SK-N-SH (cell line): ENCODE results near the gene CIAO3. TPM values are rescaled to one million over a fixed set of nuclear protein-coding genes. Genes with fewer than 3 reads are reported as not detected.

Experiments
- CTCF ChIA-PET: fragments of 300-600, 350-600 bp; formaldehyde crosslinking; extraction: SDS; loops from one replicate; lab custom pipeline; 2021; lab: Yijun Ruan, JAX
- POLR2A ChIA-PET: fragments of 350-600 bp; sonication (Branson Sonifier 250); formaldehyde crosslinking; extraction: SDS; loops from one replicate; lab custom pipeline; 2020; ENCODE audit warnings: antibody characterized with exemption, inconsistent platforms; lab: Yijun Ruan, JAX
- DNase-seq: peaks from one replicate; pipeline ENCODE4 v3.0.0; 2012
- H2AFZ ChIP-seq: fragments of 200-600 bp; sonication (generic); 2 replicates; pipeline ENCODE4 v1.8.1; 2016; ENCODE audit warnings: antibody characterized with exemption, mild to moderate bottlenecking, low read depth
- H3F3A ChIP-seq: fragments of 200-600 bp; sonication (generic); replicated peaks from 2 replicates; pipeline ENCODE3; 2016; ENCODE audit warnings: antibody characterized with exemption, mild to moderate bottlenecking; ENCODE audit not compliant: insufficient read depth
- H3K27ac ChIP-seq, 2 experiments: fragments of 200-500 bp in 1 of 2; fragments of 200-600 bp in 1 of 2; sonication (Bioruptor generic) in 1 of 2; sonication (generic), shearing (Covaris generic) in 1 of 2; 2 replicates each; pipeline versions ENCODE4 v1.5.1 to v1.6.1; 2014 to 2016; ENCODE audit warnings: low read depth in 2 of 2, inconsistent platforms in 1 of 2, low read length in 1 of 2, mild to moderate bottlenecking in 1 of 2, mixed read lengths in 1 of 2
- H3K27me3 ChIP-seq: fragments of 200-600 bp; sonication (generic), shearing (Covaris generic); 2 replicates; pipeline ENCODE4 v1.6.1; 2016; ENCODE audit warnings: mixed run types; ENCODE audit not compliant: insufficient read depth
- H3K36me3 ChIP-seq, 2 experiments: fragments of 200-500 bp in 1 of 2; fragments of 200-600 bp in 1 of 2; sonication (Bioruptor generic) in 1 of 2; sonication (generic) in 1 of 2; replicated peaks in 1 of 2; 2 replicates each; pipeline versions ENCODE3 to v1.5.1; 2014 to 2016; ENCODE audit warnings: low read length in 1 of 2, mild to moderate bottlenecking in 1 of 2; ENCODE audit not compliant: insufficient read depth in 2 of 2, control insufficient read depth in 1 of 2
- H3K4me1 ChIP-seq, 2 experiments: fragments of 200-500 bp in 1 of 2; fragments of 200-600 bp in 1 of 2; sonication (Bioruptor generic) in 1 of 2; sonication (generic), shearing (Covaris generic) in 1 of 2; 2 replicates each; pipeline versions ENCODE4 v1.5.1 to v1.6.1; 2014 to 2016; ENCODE audit warnings: low read depth in 1 of 2, low read length in 1 of 2, mixed run types in 1 of 2; ENCODE audit not compliant: insufficient read depth in 2 of 2, control insufficient read depth in 1 of 2
- H3K4me2 ChIP-seq: fragments of 200-600 bp; sonication (generic), shearing (Covaris generic); 2 replicates; pipeline ENCODE4 v1.6.1; 2017; ENCODE audit warnings: mixed run types
- H3K4me3 ChIP-seq, 2 experiments: fragments of 200-500 bp in 1 of 2; fragments of 200-600 bp in 1 of 2; sonication (Bioruptor generic) in 1 of 2; sonication (generic), shearing (Covaris generic) in 1 of 2; 2 replicates each; pipeline versions ENCODE4 v1.5.1 to v1.8.1; 2014 to 2016; ENCODE audit warnings: low read depth in 2 of 2, inconsistent platforms in 1 of 2, low read length in 1 of 2, mild to moderate bottlenecking in 1 of 2, mixed read lengths in 1 of 2, moderate library complexity in 1 of 2
- H3K79me2 ChIP-seq: fragments of 200-600 bp; sonication (generic); 2 replicates; pipeline ENCODE4 v1.8.1; 2017; ENCODE audit warnings: mild to moderate bottlenecking; ENCODE audit not compliant: insufficient read depth
- H3K9ac ChIP-seq: fragments of 200-600 bp; sonication (generic); 2 replicates; pipeline ENCODE4 v1.6.1; 2017; ENCODE audit warnings: mixed run types
- H3K9me2 ChIP-seq: fragments of 200-600 bp; sonication (generic); 2 replicates; pipeline ENCODE4 v1.6.1; 2017; ENCODE audit warnings: mixed run types
- H3K9me3 ChIP-seq: fragments of 200-600 bp; sonication (generic); 2 replicates; pipeline ENCODE4 v1.6.1; 2017; ENCODE audit warnings: mixed run types, mild to moderate bottlenecking, moderate library complexity
- H4K20me1 ChIP-seq: fragments of 200-600 bp; sonication (generic); 2 replicates; pipeline ENCODE4 v1.6.1; 2017; ENCODE audit warnings: mild to moderate bottlenecking, mixed run types; ENCODE audit not compliant: insufficient read depth
- FOSL2 ChIP-seq: IDR thresholded peaks from 2 replicates; pipeline ENCODE4 v1.4.0; 2012; ENCODE audit warnings: low read depth, mild to moderate bottlenecking, moderate library complexity, borderline replicate concordance
- FOXJ3 ChIP-seq: sonication (generic); formaldehyde crosslinking; IDR thresholded peaks from 2 replicates; pipeline ENCODE4 v1.5.1; 2020; ENCODE audit warnings: mild to moderate bottlenecking, missing genetic modification reagents
- FOXM1 ChIP-seq: IDR thresholded peaks from 2 replicates; pipeline ENCODE4 v1.4.0; 2012; ENCODE audit warnings: low read depth, mild to moderate bottlenecking
- MAX ChIP-seq: IDR thresholded peaks from 2 replicates; pipeline ENCODE4 v1.4.0; 2012; ENCODE audit warnings: low read depth
- MEF2A ChIP-seq: IDR thresholded peaks from 2 replicates; pipeline ENCODE4 v1.4.0; 2012; ENCODE audit warnings: low read depth, borderline replicate concordance
- POLR2AphosphoS5 ChIP-seq: IDR thresholded peaks from 2 replicates; pipeline ENCODE4 v1.6.1; 2012; ENCODE audit warnings: low read depth, low read length
- RAD21 ChIP-seq: IDR thresholded peaks from 2 replicates; pipeline ENCODE4 v1.6.1; 2012; ENCODE audit warnings: mild to moderate bottlenecking, low read length
- USF1 ChIP-seq: IDR thresholded peaks from 2 replicates; pipeline ENCODE4 v1.4.0; 2012; ENCODE audit warnings: low read depth, borderline replicate concordance
- WGBS: methylation state at CpG from one replicate; pipeline ENCODE4 v1.1.6; 2017; ENCODE audit warnings: low lambda C conversion rate; 5-methylcytosine and 5-hydroxymethylcytosine counted together
- polyA plus RNA-seq, 3 experiments: library from polyadenylated mRNA; depleted of rRNA; stranded (reverse); fragments of >200 nt; gene quantifications; 2 replicates each; pipeline ENCODE4 v1.2.3, GENCODE V29; 2012

The CIAO3 gene
- polyA plus RNA-seq, 1 of the 3 experiments (the other 2 are of a cell fraction): 14.4 TPM

- POLR2A ChIA-PET: interaction anchor here (0.9 to 2.2 kb wide), 4 partner anchors 47 to 431 kb away, joined by 3 to 18 read pairs (median 4); partner anchors contain the start of genes ANTKMT and CIAO3
- peak within 1 kb of the TSS in 1 of 2 experiments; percentile 76; a peak in 2 of 4 replicates for H3K27ac ChIP-seq
- 7% methylated on average over 6 of the region's 45 CpGs for WGBS
These were observed 47.2 kb upstream of the CIAO3 start, which contains the start of gene RPUSD1 for GRCh38 chr16:787978-788398. RPUSD1 (minus strand) TSS chr16:788381; CDS start chr16:787737, 644 bp downstream.

GRCh38 chr16:787321-787966, 46.6 kb upstream of the CIAO3 start:
- no peaks in the 10 kb centered on the region for H3K9me3 ChIP-seq
- ChIA-PET POLR2A (interaction anchor here (1.0 to 2.2 kb wide), 3 partner anchors 47 to 79 kb away, joined by 3 to 18 read pairs (median 4); partner anchors contain the start of genes ANTKMT and CIAO3), CTCF (interaction anchor here (1.1 to 8.9 kb wide), 4 partner anchors 67 to 268 kb away, joined by 4 to 127 read pairs (median 38); partner anchors contain the start of genes ANTKMT and METRN)
- H3K4me1 ChIP-seq: peaks cover 0 to 27% of the 10 kb centered on the region in 2 experiments; a peak in 1 of 4 replicates
- H3F3A ChIP-seq: no peaks in the 10 kb centered on the region
- H3K27me3 ChIP-seq: 0 out of 2 replicates have a peak, but pooled peaks cover 8% of the 10 kb centered on the region
- peak overlapping the region; percentile 84 to 91 for H3K4me3 ChIP-seq
- no peak overlapping the region for H2AFZ ChIP-seq
- H3K4me2 ChIP-seq: peak overlapping the region; percentile 100
- 82% methylated on average over 14 of the region's 47 CpGs for WGBS
- H3K27ac ChIP-seq: peak overlapping the region in 1 of 2 experiments; percentile 76; a peak in 2 of 4 replicates
- H3K9me2 ChIP-seq: no peaks in the 10 kb centered on the region
- H3K79me2 ChIP-seq: peaks cover 31% of the 10 kb centered on the region
- DNase-seq: no peak
- H3K9ac ChIP-seq: peak overlapping the region; percentile 83
- peaks cover 23% of the 10 kb centered on the region; the same call in 1 of the 2 replicates for H4K20me1 ChIP-seq
- TF ChIP-seq MEF2A (no peak), FOXJ3 (CRISPR knock-in tag) (no peak), USF1 (no peak), FOSL2 (no peak), MAX (no peak), RAD21 (no peak)
- peaks cover 0 to 16% of the 10 kb centered on the region in 2 experiments for H3K36me3 ChIP-seq

More at GRCh38 chr16:787978-788398, 47.2 kb upstream of the CIAO3 start, which contains the start of gene RPUSD1:
- peak within 1 kb of the TSS; percentile 84 to 91 for H3K4me3 ChIP-seq
- peak within 1 kb of the TSS; percentile 83 for H2AFZ ChIP-seq
- no peaks in the 10 kb centered on the region for H3K9me2 ChIP-seq
- H3K27me3 ChIP-seq: 0 out of 2 replicates have a peak, but pooled peaks cover 3% of the 10 kb centered on the region
- H3K9me3 ChIP-seq: no peaks in the 10 kb centered on the region
- H3K4me1 ChIP-seq: peaks cover 0 to 23% of the 10 kb centered on the region in 2 experiments; a peak in 1 of 4 replicates
- peak within 1 kb of the TSS; percentile 100 for H3K4me2 ChIP-seq
- TF ChIP-seq POLR2AphosphoS5 (peak; percentile 67; the same call in 1 of the 2 replicates), FOXM1 (no peak)
- TF ChIP-seq, all 33 proteins: peak for 1
- CTCF ChIA-PET: interaction anchor here (0.9 to 8.9 kb wide), 3 partner anchors 73 to 78 kb away, joined by 3 to 127 read pairs (median 41); partner anchors contain the start of gene METRN
- DNase-seq: no peak
- Histone ChIP-seq H4K20me1 (peaks cover 23% of the 10 kb centered on the region; the same call in 1 of the 2 replicates), H3K9ac (peak within 1 kb of the TSS; percentile 83), H3K36me3 (peaks cover 0 to 16% of the 10 kb centered on the region in 2 experiments), H3F3A (no peaks in the 10 kb centered on the region), H3K79me2 (peaks cover 31% of the 10 kb centered on the region)
